HPDE6-E6E7 (cell line): ENCODE data around the gene ARHGAP18.

Experiments
- DNase-seq: peaks from one replicate; pipeline ENCODE4 v3.0.0; 2011; ENCODE audit warnings: missing footprints; ENCODE audit errors: extremely low spot score

Gene ARHGAP18

GRCh38 chr6:129719692-129720091, 9.7 kb upstream of the ARHGAP18 start:
- no peak for DNase-seq

- DNase-seq, result no peak
Measured at GRCh38 chr6:129717277-129717676, 7.3 kb upstream of the ARHGAP18 start.

GRCh38 chr6:129713806-129714333, 3.9 kb upstream of the ARHGAP18 start:
- DNase-seq, result no peak

- no peak for DNase-seq
Measured at GRCh38 chr6:129711271-129711631, 1.3 kb upstream of the ARHGAP18 start.

- no peak for DNase-seq
Measured at GRCh38 chr6:129710450-129711270, 683 bp upstream of the ARHGAP18 start.

- no peak for DNase-seq
Measured at GRCh38 chr6:129709196-129709768, 695 bp downstream of the ARHGAP18 start.

- no peak for DNase-seq
Measured at GRCh38 chr6:129708496-129709195, 1.3 kb downstream of the ARHGAP18 start.

- DNase-seq, result no peak
Measured at GRCh38 chr6:129707882-129708495, 2.0 kb downstream of the ARHGAP18 start.

GRCh38 chr6:129707028-129707427, 2.9 kb downstream of the ARHGAP18 start:
- no peak for DNase-seq

GRCh38 chr6:129705212-129705611, 4.8 kb downstream of the ARHGAP18 start:
- DNase-seq, result no peak

- no peak for DNase-seq
Measured at GRCh38 chr6:129704708-129705107, 5.3 kb downstream of the ARHGAP18 start.

GRCh38 chr6:129701721-129702455, 8.1 kb downstream of the ARHGAP18 start:
- no peak for DNase-seq

- no peak for DNase-seq
Measured at GRCh38 chr6:129700666-129701065, 9.3 kb downstream of the ARHGAP18 start.

- no peak for DNase-seq
Measured at GRCh38 chr6:129699659-129700058, 10.3 kb downstream of the ARHGAP18 start.

GRCh38 chr6:129698430-129698829, 11.5 kb downstream of the ARHGAP18 start:
- no peak for DNase-seq

GRCh38 chr6:129697788-129698187, 12.2 kb downstream of the ARHGAP18 start:
- no peak for DNase-seq

- no peak for DNase-seq
Measured at GRCh38 chr6:129696843-129697242, 13.1 kb downstream of the ARHGAP18 start.

GRCh38 chr6:129696028-129696418, 14.0 kb downstream of the ARHGAP18 start:
- DNase-seq, result no peak

- DNase-seq, result no peak
Measured at GRCh38 chr6:129695373-129696027, 14.5 kb downstream of the ARHGAP18 start.

GRCh38 chr6:129694036-129694435, 15.9 kb downstream of the ARHGAP18 start:
- no peak for DNase-seq

GRCh38 chr6:129692467-129692866, 17.5 kb downstream of the ARHGAP18 start:
- DNase-seq, result no peak
